Prostate gland (tissue), 2 donors: ENCODE data around the gene UBA52.

ENCODE experiments used
- POLR2A ChIP-seq: fragments of 450-650 bp; IDR thresholded peaks from one replicate; pipeline ENCODE4 v1.6.1; 2016; ENCODE audit warnings: antibody characterized with exemption, mild to moderate bottlenecking
- TF ChIP-seq, protein P1 (sequence below), 4 experiments: fragments of 200-600 bp in 2 of 4; fragments of 450-650 bp in 2 of 4; sonication (generic) in 2 of 4; IDR thresholded peaks; 1 replicate in 3 of 4; 2 replicates in 1 of 4; pipeline ENCODE4 v1.5.1; 2016 to 2019; ENCODE audit warnings: antibody characterized with exemption in 4 of 4, mild to moderate bottlenecking in 2 of 4, moderate library complexity in 2 of 4

DNA sequence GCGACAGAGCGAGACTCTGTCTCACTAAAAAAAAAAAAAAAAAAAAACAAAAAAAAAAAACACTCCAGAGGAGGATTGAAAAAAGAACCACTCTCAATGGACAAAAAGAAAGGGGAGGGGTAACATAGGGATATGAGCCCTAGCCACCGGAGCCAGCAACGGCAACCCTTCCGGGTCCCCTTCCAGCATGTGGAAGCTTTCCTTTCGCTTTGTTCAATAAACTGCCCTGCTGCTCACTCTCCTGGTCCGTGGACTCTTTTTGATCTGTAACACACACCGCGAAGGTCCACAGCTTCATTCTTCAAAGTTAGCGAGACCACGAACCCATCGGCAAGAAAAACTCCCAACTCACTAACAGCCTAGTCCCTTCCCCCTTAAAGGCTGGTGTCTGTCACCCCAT lies 15.9 kb downstream of the UBA52 start:
- TF ChIP-seq, protein P1, sequence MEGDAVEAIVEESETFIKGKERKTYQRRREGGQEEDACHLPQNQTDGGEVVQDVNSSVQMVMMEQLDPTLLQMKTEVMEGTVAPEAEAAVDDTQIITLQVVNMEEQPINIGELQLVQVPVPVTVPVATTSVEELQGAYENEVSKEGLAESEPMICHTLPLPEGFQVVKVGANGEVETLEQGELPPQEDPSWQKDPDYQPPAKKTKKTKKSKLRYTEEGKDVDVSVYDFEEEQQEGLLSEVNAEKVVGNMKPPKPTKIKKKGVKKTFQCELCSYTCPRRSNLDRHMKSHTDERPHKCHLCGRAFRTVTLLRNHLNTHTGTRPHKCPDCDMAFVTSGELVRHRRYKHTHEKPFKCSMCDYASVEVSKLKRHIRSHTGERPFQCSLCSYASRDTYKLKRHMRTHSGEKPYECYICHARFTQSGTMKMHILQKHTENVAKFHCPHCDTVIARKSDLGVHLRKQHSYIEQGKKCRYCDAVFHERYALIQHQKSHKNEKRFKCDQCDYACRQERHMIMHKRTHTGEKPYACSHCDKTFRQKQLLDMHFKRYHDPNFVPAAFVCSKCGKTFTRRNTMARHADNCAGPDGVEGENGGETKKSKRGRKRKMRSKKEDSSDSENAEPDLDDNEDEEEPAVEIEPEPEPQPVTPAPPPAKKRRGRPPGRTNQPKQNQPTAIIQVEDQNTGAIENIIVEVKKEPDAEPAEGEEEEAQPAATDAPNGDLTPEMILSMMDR (IDR thresholded peaks at IDR 0.05), result no peak
- no peak for TF ChIP-seq POLR2A
